ENCODE data around the gene PDE8B.

DNA sequence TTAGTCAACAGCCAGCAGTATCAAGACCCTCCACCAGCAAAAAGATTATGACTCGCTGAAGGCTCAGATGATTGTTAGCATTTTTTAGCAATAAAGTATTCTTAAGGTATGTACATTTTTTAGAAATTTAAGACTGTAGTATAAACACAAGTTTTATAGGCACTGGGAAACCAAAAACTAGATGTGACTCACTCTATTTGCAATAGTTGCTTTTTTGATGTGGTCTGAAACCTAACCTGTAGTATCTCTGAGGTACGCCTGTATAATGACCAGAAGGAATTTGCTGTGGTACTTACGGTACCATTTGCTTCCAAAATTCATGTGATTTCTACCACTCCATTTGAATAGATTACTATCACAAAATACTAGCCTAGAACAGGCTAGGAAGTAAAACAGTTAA, 220.8 kb downstream of the PDE8B start:
- TF ChIP-seq, protein P1, sequence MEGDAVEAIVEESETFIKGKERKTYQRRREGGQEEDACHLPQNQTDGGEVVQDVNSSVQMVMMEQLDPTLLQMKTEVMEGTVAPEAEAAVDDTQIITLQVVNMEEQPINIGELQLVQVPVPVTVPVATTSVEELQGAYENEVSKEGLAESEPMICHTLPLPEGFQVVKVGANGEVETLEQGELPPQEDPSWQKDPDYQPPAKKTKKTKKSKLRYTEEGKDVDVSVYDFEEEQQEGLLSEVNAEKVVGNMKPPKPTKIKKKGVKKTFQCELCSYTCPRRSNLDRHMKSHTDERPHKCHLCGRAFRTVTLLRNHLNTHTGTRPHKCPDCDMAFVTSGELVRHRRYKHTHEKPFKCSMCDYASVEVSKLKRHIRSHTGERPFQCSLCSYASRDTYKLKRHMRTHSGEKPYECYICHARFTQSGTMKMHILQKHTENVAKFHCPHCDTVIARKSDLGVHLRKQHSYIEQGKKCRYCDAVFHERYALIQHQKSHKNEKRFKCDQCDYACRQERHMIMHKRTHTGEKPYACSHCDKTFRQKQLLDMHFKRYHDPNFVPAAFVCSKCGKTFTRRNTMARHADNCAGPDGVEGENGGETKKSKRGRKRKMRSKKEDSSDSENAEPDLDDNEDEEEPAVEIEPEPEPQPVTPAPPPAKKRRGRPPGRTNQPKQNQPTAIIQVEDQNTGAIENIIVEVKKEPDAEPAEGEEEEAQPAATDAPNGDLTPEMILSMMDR (IDR thresholded peaks at IDR 0.05; ENCODE audit: low read depth, low read length): no peak
- no peak for TF ChIP-seq EZH2phosphoT487 (IDR thresholded peaks at IDR 0.05; ENCODE audit: low read depth)
